Mucosa of stomach (tissue), 1 donor: Measurements from ENCODE around the gene YEATS4.

Experiments
- H3K27me3 ChIP-seq: one replicate; pipeline ENCODE4 v1.7.0; 2013; ENCODE audit warnings: mild to moderate bottlenecking, low read length; ENCODE audit not compliant: control insufficient read depth, insufficient read depth
- H3K36me3 ChIP-seq: one replicate; pipeline ENCODE4 v1.7.0; 2013; ENCODE audit warnings: low read length; ENCODE audit not compliant: control insufficient read depth, insufficient read depth
- H3K4me1 ChIP-seq: one replicate; pipeline ENCODE4 v1.7.0; 2013; ENCODE audit warnings: mild to moderate bottlenecking, low read length; ENCODE audit not compliant: control insufficient read depth, insufficient read depth
- H3K4me3 ChIP-seq: one replicate; pipeline ENCODE4 v1.7.0; 2013; ENCODE audit warnings: low read length
- H3K9ac ChIP-seq: one replicate; pipeline ENCODE4 v1.7.0; 2013; ENCODE audit warnings: mild to moderate bottlenecking, low read length, moderate library complexity
- H3K9me3 ChIP-seq: one replicate; pipeline ENCODE4 v1.7.0; 2013; ENCODE audit warnings: mild to moderate bottlenecking, low read length, moderate library complexity; ENCODE audit not compliant: control insufficient read depth
- donor health status: Pancreatic carcinoma.

YEATS4 gene

GRCh38 chr12:69404851-69405565 lies 45.5 kb downstream of the YEATS4 start:
- Histone ChIP-seq H3K27me3 (no peaks in the 10 kb centered on the region), H3K4me3 (no peak overlapping the region), H3K36me3 (no peaks in the 10 kb centered on the region), H3K9ac (no peak overlapping the region), H3K4me1 (no peaks in the 10 kb centered on the region), H3K9me3 (no peaks in the 10 kb centered on the region)

- H3K9me3 ChIP-seq = no peaks in the 10 kb centered on the region
- no peaks in the 10 kb centered on the region for H3K4me1 ChIP-seq
- H3K4me3 ChIP-seq = no peak overlapping the region
- H3K27me3 ChIP-seq = no peaks in the 10 kb centered on the region
- no peak overlapping the region for H3K9ac ChIP-seq
- H3K36me3 ChIP-seq = no peaks in the 10 kb centered on the region
Measured at GRCh38 chr12:69405566-69405865, 46.0 kb downstream of the YEATS4 start.

- Histone ChIP-seq H3K9me3 (no peaks in the 10 kb centered on the region), H3K36me3 (no peaks in the 10 kb centered on the region), H3K27me3 (no peaks in the 10 kb centered on the region), H3K4me1 (no peaks in the 10 kb centered on the region), H3K9ac (no peak overlapping the region), H3K4me3 (no peak overlapping the region)
Measured at GRCh38 chr12:69406217-69406616, 46.7 kb downstream of the YEATS4 start.

- peaks cover 2% of the 10 kb centered on the region for H3K4me1 ChIP-seq
- H3K9me3 ChIP-seq = no peaks in the 10 kb centered on the region
Measured at GRCh38 chr12:69410571-69410970, 51.0 kb downstream of the YEATS4 start.

GRCh38 chr12:69412655-69413054 lies 53.1 kb downstream of the YEATS4 start:
- Histone ChIP-seq H3K4me3 (no peak overlapping the region), H3K9me3 (no peaks in the 10 kb centered on the region), H3K9ac (no peak overlapping the region), H3K4me1 (peaks cover 12% of the 10 kb centered on the region), H3K27me3 (no peaks in the 10 kb centered on the region), H3K36me3 (no peaks in the 10 kb centered on the region)

More at GRCh38 chr12:69410571-69410970, 51.0 kb downstream of the YEATS4 start:
- no peak overlapping the region for H3K4me3 ChIP-seq
- no peaks in the 10 kb centered on the region for H3K27me3 ChIP-seq
- no peaks in the 10 kb centered on the region for H3K36me3 ChIP-seq
- H3K9ac ChIP-seq = no peak overlapping the region

- Histone ChIP-seq H3K36me3 (no peaks in the 10 kb centered on the region), H3K4me1 (peaks cover 12% of the 10 kb centered on the region), H3K27me3 (no peaks in the 10 kb centered on the region), H3K9ac (no peak overlapping the region), H3K9me3 (no peaks in the 10 kb centered on the region), H3K4me3 (no peak overlapping the region)
Measured at GRCh38 chr12:69415471-69416275, 56.1 kb downstream of the YEATS4 start.

GRCh38 chr12:69417231-69417630 lies 57.7 kb downstream of the YEATS4 start:
- Histone ChIP-seq H3K9me3 (no peaks in the 10 kb centered on the region), H3K9ac (no peak overlapping the region), H3K36me3 (no peaks in the 10 kb centered on the region), H3K4me1 (peaks cover 12% of the 10 kb centered on the region), H3K4me3 (no peak overlapping the region), H3K27me3 (no peaks in the 10 kb centered on the region)

- H3K36me3 ChIP-seq = no peaks in the 10 kb centered on the region
- no peaks in the 10 kb centered on the region for H3K9me3 ChIP-seq
- H3K4me3 ChIP-seq = no peak overlapping the region
- peaks cover 12% of the 10 kb centered on the region for H3K4me1 ChIP-seq
- no peaks in the 10 kb centered on the region for H3K27me3 ChIP-seq
- no peak overlapping the region for H3K9ac ChIP-seq
Measured at GRCh38 chr12:69417741-69418167, 58.2 kb downstream of the YEATS4 start.

- Histone ChIP-seq H3K4me3 (no peak overlapping the region), H3K27me3 (no peaks in the 10 kb centered on the region), H3K4me1 (peaks cover 12% of the 10 kb centered on the region), H3K9me3 (no peaks in the 10 kb centered on the region), H3K36me3 (no peaks in the 10 kb centered on the region), H3K9ac (no peak overlapping the region)
Measured at GRCh38 chr12:69419701-69420100, 60.2 kb downstream of the YEATS4 start.

- Histone ChIP-seq H3K27me3 (no peaks in the 10 kb centered on the region), H3K9me3 (no peaks in the 10 kb centered on the region), H3K9ac (no peak overlapping the region), H3K4me1 (peaks cover under 1% of the 10 kb centered on the region), H3K4me3 (no peak overlapping the region), H3K36me3 (no peaks in the 10 kb centered on the region)
Measured at GRCh38 chr12:69421548-69421947, 62.0 kb downstream of the YEATS4 start.

GRCh38 chr12:69423037-69423905 lies 63.7 kb downstream of the YEATS4 start:
- Histone ChIP-seq H3K36me3 (no peaks in the 10 kb centered on the region), H3K27me3 (no peaks in the 10 kb centered on the region), H3K4me1 (no peaks in the 10 kb centered on the region), H3K9me3 (no peaks in the 10 kb centered on the region), H3K4me3 (no peak overlapping the region), H3K9ac (no peak overlapping the region)

- H3K9me3 ChIP-seq = no peaks in the 10 kb centered on the region
Measured at GRCh38 chr12:69425417-69425816, 65.9 kb downstream of the YEATS4 start.

More at GRCh38 chr12:69425417-69425816, 65.9 kb downstream of the YEATS4 start:
- no peak overlapping the region for H3K4me3 ChIP-seq
- no peaks in the 10 kb centered on the region for H3K4me1 ChIP-seq
- H3K9ac ChIP-seq = no peak overlapping the region
- H3K36me3 ChIP-seq = no peaks in the 10 kb centered on the region
- no peaks in the 10 kb centered on the region for H3K27me3 ChIP-seq
